ENCODE results near the gene UPP2. TPM values are rescaled to one million over a fixed set of nuclear protein-coding genes. Genes with fewer than 3 reads are reported as not detected.

UPP2 gene
- total and polyA plus RNA-seq, 2 of the 8 experiments (the other 6 are each of a cell fraction or from before 2014, with no cell fraction given) = not detected

DNA sequence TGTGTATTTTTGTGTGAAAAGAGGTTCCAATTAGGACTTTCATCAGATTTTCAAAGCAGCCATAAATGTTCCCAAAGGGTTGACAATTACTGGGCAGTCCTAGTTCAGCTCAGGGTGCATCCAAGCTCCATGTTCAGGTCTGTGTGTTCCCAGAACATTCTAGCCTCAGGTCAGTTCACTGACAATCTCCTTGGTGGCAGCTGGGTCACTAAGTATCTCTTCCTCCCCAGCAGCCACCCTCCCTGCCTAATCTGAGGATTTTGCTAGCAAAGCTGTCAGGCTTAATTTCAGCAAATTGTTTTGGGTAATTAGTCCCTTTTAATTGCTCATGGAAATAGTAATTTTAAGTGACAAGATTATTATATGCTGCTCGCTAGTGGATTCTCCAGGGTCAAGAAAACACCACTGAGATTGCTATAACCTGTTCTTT is 29.8 kb downstream of the UPP2 start:
- Histone ChIP-seq H3K9ac (replicated peaks in 1 of 4; ENCODE audit: extremely low read depth in 1 of 4, low read depth in 3 of 4, low read length in 3 of 4) (no peak overlapping the region), H2AFZ (ENCODE audit: low read length) (no peak overlapping the region), H2BK12ac (ENCODE audit: low read depth, low read length) (no peak overlapping the region), H3K14ac (ENCODE audit: insufficient read length) (no peak overlapping the region), H3K36me3 (ENCODE audit: control insufficient read depth in 2 of 4, insufficient read depth in 4 of 4, low read length in 3 of 4) (no peaks in the 10 kb centered on the region), H3K4me2 (ENCODE audit: insufficient read depth in 1 of 2, low read depth in 2 of 2, low read length in 2 of 2) (no peak overlapping the region), H2AK5ac (ENCODE audit: low read depth, low read length) (no peak overlapping the region), H2BK5ac (ENCODE audit: low read depth, low read length) (no peak overlapping the region), H3K79me1 (ENCODE audit: low read depth, low read length) (no peaks in the 10 kb centered on the region), H3K4ac (replicated peaks; ENCODE audit: insufficient read length, low read depth, low read length) (no peak overlapping the region), H2BK120ac (replicated peaks; ENCODE audit: low read depth, low read length) (no peak overlapping the region), H3K9me3 (ENCODE audit: insufficient read depth in 2 of 2, low read depth in 1 of 2, low read length in 1 of 2) (no peaks in the 10 kb centered on the region), H4K8ac (ENCODE audit: extremely low read depth, insufficient read depth, low read length) (no peak overlapping the region), H4K5ac (ENCODE audit: insufficient read length, low read depth, low read length) (no peak overlapping the region), H3K23ac (ENCODE audit: insufficient read length) (no peak overlapping the region), H3K18ac (ENCODE audit: extremely low read depth, low read length) (no peak overlapping the region), H3K27ac (ENCODE audit: low read depth, low read length) (no peak overlapping the region), H4K91ac (replicated peaks; ENCODE audit: insufficient read length, low read length) (no peak overlapping the region), H3K27me3 (replicated peaks in 1 of 4; ENCODE audit: control insufficient read depth in 3 of 4, extremely low read depth in 1 of 4, insufficient read depth in 3 of 4, low read length in 3 of 4) (no peaks in the 10 kb centered on the region), H3K4me3 (ENCODE audit: extremely low read depth in 1 of 4, insufficient read depth in 2 of 4, low read depth in 3 of 4, low read length in 4 of 4) (no peak overlapping the region), H3K23me2 (ENCODE audit: low read depth, low read length) (no peaks in the 10 kb centered on the region; the same call in 1 of the 2 replicates), H4K20me1 (replicated peaks in 1 of 2; ENCODE audit: control insufficient read depth in 1 of 2, insufficient read depth in 2 of 2, low read length in 2 of 2) (no peaks in the 10 kb centered on the region), H3K79me2 (ENCODE audit: control insufficient read depth in 1 of 2, insufficient read depth in 2 of 2, low read length in 2 of 2) (no peaks in the 10 kb centered on the region), H2BK15ac (ENCODE audit: low read length) (no peak overlapping the region), H3K56ac (replicated peaks; ENCODE audit: insufficient read length, low read depth, low read length) (no peak overlapping the region), H3K4me1 (replicated peaks in 1 of 4; ENCODE audit: control insufficient read depth in 3 of 4, insufficient read depth in 4 of 4, low read length in 3 of 4) (no peaks in the 10 kb centered on the region), H2BK20ac (ENCODE audit: low read length) (no peak overlapping the region)
- WGBS, 2 experiments (ENCODE audit: extremely low coverage in 1 of 2, insufficient coverage in 1 of 2, insufficient read length in 1 of 2, insufficient replicate concordance in 2 of 2, low coverage in 1 of 2, low lambda C conversion rate in 2 of 2, missing lambda C conversion rate in 1 of 2) = 94% methylated on average over 1 of the region's 1 CpG; no CpG with 5 or more reads in 1 of the 2 experiments
- ChIA-PET CTCF (ENCODE audit: partially characterized antibody) (interaction anchor here (0.7 to 0.9 kb wide), 3 partner anchors 12 to 60 kb away, joined by 3 to 4 read pairs (median 3); no protein-coding TSS in a partner anchor), POLR2A (ENCODE audit: partially characterized antibody) (no interaction called here)
- FAIRE-seq = no peak
- no peak for DNase-seq (ENCODE audit: low read depth in 1 of 2, low spot score in 2 of 2)
